MM.1S (cell line): ENCODE data around the gene RASSF10.

Experiments used
- DNase-seq: peaks from one replicate; pipeline ENCODE4 v3.0.0-alpha.2; 2015
- H2AFZ ChIP-seq: fragments of 300-600 bp; sonication (generic); 2 replicates; pipeline ENCODE4 v1.6.0; 2016; ENCODE audit warnings: antibody characterized with exemption, low read length
- H3F3A ChIP-seq: fragments of 300-600 bp; sonication (generic); 2 replicates; pipeline ENCODE4 v1.6.1; 2016; ENCODE audit warnings: mild to moderate bottlenecking, antibody characterized with exemption, low read length, moderate library complexity, mixed read lengths; ENCODE audit not compliant: insufficient read depth
- H3K27ac ChIP-seq: fragments of 300-600 bp; sonication (generic); 2 replicates; pipeline ENCODE4 v1.5.1; 2016; ENCODE audit warnings: mild to moderate bottlenecking, low read length
- H3K27me3 ChIP-seq: fragments of 300-600 bp; sonication (generic); replicated peaks from 2 replicates; pipeline ENCODE4 v1.6.0; 2016; ENCODE audit warnings: low read length; ENCODE audit not compliant: insufficient read depth
- H3K36me3 ChIP-seq: fragments of 300-600 bp; sonication (generic); replicated peaks from 2 replicates; pipeline ENCODE4 v1.6.1; 2016; ENCODE audit warnings: mild to moderate bottlenecking, low read length, mixed read lengths; ENCODE audit not compliant: insufficient read depth
- H3K4me1 ChIP-seq: fragments of 300-600 bp; sonication (generic); 2 replicates; pipeline ENCODE4 v1.6.1; 2016; ENCODE audit warnings: low read length, mixed read lengths
- H3K4me2 ChIP-seq: fragments of 300-600 bp; sonication (generic); 2 replicates; pipeline ENCODE4 v1.6.0; 2016; ENCODE audit warnings: low read depth, low read length
- H3K4me3 ChIP-seq: fragments of 300-600 bp; sonication (generic); 2 replicates; pipeline ENCODE4 v1.5.1; 2016; ENCODE audit warnings: low read length, mixed read lengths
- H3K79me2 ChIP-seq: fragments of 300-600 bp; sonication (generic); 2 replicates; pipeline ENCODE4 v1.6.1; 2016; ENCODE audit warnings: mixed run types, low read length, mixed read lengths
- H3K9ac ChIP-seq: fragments of 300-600 bp; sonication (generic); 2 replicates; pipeline ENCODE4 v1.6.1; 2016; ENCODE audit warnings: low read length, mixed read lengths
- H3K9me2 ChIP-seq: fragments of 300-600 bp; sonication (generic); replicated peaks from 2 replicates; pipeline ENCODE4 v1.6.1; 2016; ENCODE audit warnings: mild to moderate bottlenecking, low read length, mixed read lengths; ENCODE audit not compliant: insufficient read depth
- H3K9me3 ChIP-seq: fragments of 300-600 bp; sonication (generic); replicated peaks from 2 replicates; pipeline ENCODE4 v1.6.1; 2016; ENCODE audit warnings: mild to moderate bottlenecking, low read length, mixed read lengths; ENCODE audit not compliant: insufficient read depth
- H4K20me1 ChIP-seq: fragments of 300-600 bp; sonication (generic); 2 replicates; pipeline ENCODE4 v1.6.1; 2016; ENCODE audit warnings: mild to moderate bottlenecking, low read length, moderate library complexity, mixed read lengths; ENCODE audit not compliant: insufficient read depth
- EZH2 ChIP-seq: fragments of 300-600 bp; sonication (generic); optimal IDR thresholded peaks from 2 replicates; pipeline ENCODE3; 2017; ENCODE audit warnings: low read depth, mild to moderate bottlenecking, antibody characterized with exemption, low read length, mixed read lengths
- EZH2phosphoT487 ChIP-seq: fragments of 300-600 bp; sonication (generic); IDR thresholded peaks from 2 replicates; pipeline ENCODE4 v1.6.1; 2018; ENCODE audit warnings: antibody characterized with exemption, low read length
- TF ChIP-seq, protein P1 (sequence below): fragments of 300-600 bp; sonication (generic); IDR thresholded peaks from 2 replicates; pipeline ENCODE4 v1.5.1; 2016; ENCODE audit warnings: antibody characterized with exemption, low read length, mixed read lengths

RASSF10 gene

GRCh38 chr11:13007182-13008060 lies 1.7 kb upstream of the RASSF10 start:
- Histone ChIP-seq H3K27me3 (no peaks in the 10 kb centered on the region), H3K9ac (no peak overlapping the region), H3K9me2 (no peaks in the 10 kb centered on the region), H4K20me1 (no peaks in the 10 kb centered on the region), H3K4me1 (no peaks in the 10 kb centered on the region), H3K27ac (no peak overlapping the region), H3F3A (no peaks in the 10 kb centered on the region), H3K4me3 (no peak overlapping the region), H2AFZ (no peak overlapping the region), H3K36me3 (no peaks in the 10 kb centered on the region), H3K4me2 (no peak overlapping the region), H3K79me2 (no peaks in the 10 kb centered on the region), H3K9me3 (no peaks in the 10 kb centered on the region)
- no peak for DNase-seq
- TF ChIP-seq EZH2 (no peak), EZH2phosphoT487 (no peak)
- TF ChIP-seq, protein P1, sequence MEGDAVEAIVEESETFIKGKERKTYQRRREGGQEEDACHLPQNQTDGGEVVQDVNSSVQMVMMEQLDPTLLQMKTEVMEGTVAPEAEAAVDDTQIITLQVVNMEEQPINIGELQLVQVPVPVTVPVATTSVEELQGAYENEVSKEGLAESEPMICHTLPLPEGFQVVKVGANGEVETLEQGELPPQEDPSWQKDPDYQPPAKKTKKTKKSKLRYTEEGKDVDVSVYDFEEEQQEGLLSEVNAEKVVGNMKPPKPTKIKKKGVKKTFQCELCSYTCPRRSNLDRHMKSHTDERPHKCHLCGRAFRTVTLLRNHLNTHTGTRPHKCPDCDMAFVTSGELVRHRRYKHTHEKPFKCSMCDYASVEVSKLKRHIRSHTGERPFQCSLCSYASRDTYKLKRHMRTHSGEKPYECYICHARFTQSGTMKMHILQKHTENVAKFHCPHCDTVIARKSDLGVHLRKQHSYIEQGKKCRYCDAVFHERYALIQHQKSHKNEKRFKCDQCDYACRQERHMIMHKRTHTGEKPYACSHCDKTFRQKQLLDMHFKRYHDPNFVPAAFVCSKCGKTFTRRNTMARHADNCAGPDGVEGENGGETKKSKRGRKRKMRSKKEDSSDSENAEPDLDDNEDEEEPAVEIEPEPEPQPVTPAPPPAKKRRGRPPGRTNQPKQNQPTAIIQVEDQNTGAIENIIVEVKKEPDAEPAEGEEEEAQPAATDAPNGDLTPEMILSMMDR: no peak

DNA sequence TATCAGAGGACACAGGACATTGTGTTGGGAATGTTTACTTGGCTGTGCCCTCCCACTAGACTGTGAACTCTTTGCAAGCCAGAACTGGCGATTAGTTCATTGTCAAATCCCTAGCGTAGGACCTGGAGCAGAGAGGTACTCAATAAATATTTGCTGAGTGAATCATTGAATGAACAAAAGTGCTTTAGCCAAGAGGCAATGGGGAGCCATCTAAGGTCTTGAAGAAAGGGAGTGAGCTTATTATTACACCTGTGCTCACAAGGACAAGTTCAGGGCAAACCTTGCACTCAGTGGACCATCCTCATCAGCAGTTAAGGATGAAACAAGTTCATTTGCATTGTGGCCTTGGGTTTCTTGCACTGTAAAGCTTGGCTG lies 1.1 kb upstream of the RASSF10 start:
- no peak overlapping the region for H3K27ac ChIP-seq
- H3K9me3 ChIP-seq: no peaks in the 10 kb centered on the region
- H3K27me3 ChIP-seq: no peaks in the 10 kb centered on the region
- DNase-seq: no peak
- H3K36me3 ChIP-seq: no peaks in the 10 kb centered on the region
- H4K20me1 ChIP-seq: no peaks in the 10 kb centered on the region
- H3K4me3 ChIP-seq: no peak overlapping the region
- H3K4me1 ChIP-seq: no peaks in the 10 kb centered on the region
- H3F3A ChIP-seq: no peaks in the 10 kb centered on the region
- no peaks in the 10 kb centered on the region for H3K79me2 ChIP-seq
- H3K9me2 ChIP-seq: no peaks in the 10 kb centered on the region
- TF ChIP-seq EZH2phosphoT487 (no peak), EZH2 (no peak)
- TF ChIP-seq, protein P1: no peak
- no peak overlapping the region for H2AFZ ChIP-seq
- no peak overlapping the region for H3K4me2 ChIP-seq
- no peak overlapping the region for H3K9ac ChIP-seq

DNA sequence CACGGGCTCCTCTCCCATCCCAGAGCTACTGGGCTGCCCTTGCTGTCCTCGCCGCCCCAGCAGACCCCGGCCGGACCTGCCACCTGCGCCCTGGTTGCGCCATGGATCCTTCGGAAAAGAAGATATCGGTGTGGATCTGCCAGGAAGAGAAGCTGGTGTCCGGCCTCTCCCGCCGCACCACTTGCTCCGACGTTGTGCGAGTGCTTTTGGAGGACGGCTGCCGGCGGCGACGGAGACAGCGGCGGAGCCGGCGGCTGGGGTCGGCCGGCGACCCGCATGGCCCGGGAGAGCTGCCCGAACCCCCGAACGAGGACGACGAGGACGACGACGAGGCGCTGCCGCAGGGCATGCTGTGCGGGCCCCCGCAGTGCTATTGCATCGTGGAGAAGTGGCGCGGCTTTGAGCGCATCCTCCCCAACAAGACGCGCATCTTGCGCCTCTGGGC lies 382 bp downstream of the RASSF10 start:
- Histone ChIP-seq H3K9me3 (no peaks in the 10 kb centered on the region), H3K27me3 (no peaks in the 10 kb centered on the region), H3K4me3 (0 out of 2 replicates have a peak overlapping the region, but pooled peaks have one; percentile 37), H3K36me3 (no peaks in the 10 kb centered on the region), H3K9ac (no peak overlapping the region), H4K20me1 (no peaks in the 10 kb centered on the region), H3K4me2 (peak overlapping the region; percentile 47; the same call in 1 of the 2 replicates), H3K4me1 (no peaks in the 10 kb centered on the region), H3K9me2 (no peaks in the 10 kb centered on the region), H3K27ac (no peak overlapping the region), H2AFZ (no peak overlapping the region), H3K79me2 (no peaks in the 10 kb centered on the region), H3F3A (no peaks in the 10 kb centered on the region)
- TF ChIP-seq EZH2 (no peak), EZH2phosphoT487 (no peak)
- TF ChIP-seq, protein P1: no peak
- no peak for DNase-seq
